ENCODE data around the gene CACNA2D3.

CACNA2D3 gene

GRCh38 chr3:55002416-55002930 is 880.1 kb downstream of the CACNA2D3 start:
- TF ChIP-seq EZH2phosphoT487 (conservative IDR thresholded peaks at IDR 0.05; ENCODE audit: low read length) (no peak), CTCF (IDR thresholded peaks at IDR 0.05; ENCODE audit: insufficient read depth, low read length, poor library complexity, severe bottlenecking) (no peak)
- no peaks in the 10 kb centered on the region for H3K9me3 ChIP-seq (ENCODE audit: insufficient read depth, low read length)
- H3K9ac ChIP-seq (ENCODE audit: low read length): no peak overlapping the region
- no peaks in the 10 kb centered on the region for H3K9me2 ChIP-seq (replicated peaks; ENCODE audit: insufficient read depth, low read length)
- H3K79me2 ChIP-seq (ENCODE audit: insufficient read depth, low read length): no peaks in the 10 kb centered on the region
- no peak overlapping the region for H3K4me3 ChIP-seq (ENCODE audit: insufficient read depth, low read length, poor library complexity, severe bottlenecking)
- no peaks in the 10 kb centered on the region for H3K27me3 ChIP-seq (ENCODE audit: low read length)
- no peaks in the 10 kb centered on the region for H4K20me1 ChIP-seq (ENCODE audit: low read depth, low read length)
- H3F3A ChIP-seq (ENCODE audit: insufficient read depth): no peaks in the 10 kb centered on the region
- no peak overlapping the region for H2AFZ ChIP-seq (ENCODE audit: low read depth, low read length, severe bottlenecking)
- H3K27ac ChIP-seq (ENCODE audit: low read depth, low read length): no peak overlapping the region
- H3K4me2 ChIP-seq (ENCODE audit: low read depth, low read length, poor library complexity, severe bottlenecking): no peak overlapping the region
- H3K36me3 ChIP-seq (ENCODE audit: low read length): no peaks in the 10 kb centered on the region

- Histone ChIP-seq H3K9me3 (ENCODE audit: insufficient read depth, low read length) (no peaks in the 10 kb centered on the region), H3K36me3 (ENCODE audit: low read length) (no peaks in the 10 kb centered on the region), H3K79me2 (ENCODE audit: insufficient read depth, low read length) (no peaks in the 10 kb centered on the region), H4K20me1 (ENCODE audit: low read depth, low read length) (no peaks in the 10 kb centered on the region), H3F3A (ENCODE audit: insufficient read depth) (no peaks in the 10 kb centered on the region), H3K9me2 (replicated peaks; ENCODE audit: insufficient read depth, low read length) (no peaks in the 10 kb centered on the region), H3K4me2 (ENCODE audit: low read depth, low read length, poor library complexity, severe bottlenecking) (no peak overlapping the region), H3K27ac (ENCODE audit: low read depth, low read length) (no peak overlapping the region), H3K27me3 (ENCODE audit: low read length) (no peaks in the 10 kb centered on the region), H3K4me3 (ENCODE audit: insufficient read depth, low read length, poor library complexity, severe bottlenecking) (no peak overlapping the region), H3K9ac (ENCODE audit: low read length) (no peak overlapping the region), H2AFZ (ENCODE audit: low read depth, low read length, severe bottlenecking) (no peak overlapping the region)
- TF ChIP-seq CTCF (IDR thresholded peaks at IDR 0.05; ENCODE audit: insufficient read depth, low read length, poor library complexity, severe bottlenecking) (no peak), EZH2phosphoT487 (conservative IDR thresholded peaks at IDR 0.05; ENCODE audit: low read length) (no peak)
Measured at GRCh38 chr3:55006244-55006676, 883.9 kb downstream of the CACNA2D3 start.

- Histone ChIP-seq H3K9ac (ENCODE audit: low read length) (no peak overlapping the region), H3K9me3 (ENCODE audit: insufficient read depth, low read length) (no peaks in the 10 kb centered on the region), H4K20me1 (ENCODE audit: low read depth, low read length) (no peaks in the 10 kb centered on the region), H3K36me3 (ENCODE audit: low read length) (no peaks in the 10 kb centered on the region), H3K4me2 (ENCODE audit: low read depth, low read length, poor library complexity, severe bottlenecking) (no peak overlapping the region), H3K4me3 (ENCODE audit: insufficient read depth, low read length, poor library complexity, severe bottlenecking) (no peak overlapping the region), H2AFZ (ENCODE audit: low read depth, low read length, severe bottlenecking) (no peak overlapping the region), H3K79me2 (ENCODE audit: insufficient read depth, low read length) (no peaks in the 10 kb centered on the region), H3F3A (ENCODE audit: insufficient read depth) (no peaks in the 10 kb centered on the region), H3K27me3 (ENCODE audit: low read length) (no peaks in the 10 kb centered on the region), H3K9me2 (replicated peaks; ENCODE audit: insufficient read depth, low read length) (no peaks in the 10 kb centered on the region), H3K27ac (ENCODE audit: low read depth, low read length) (no peak overlapping the region)
- TF ChIP-seq CTCF (IDR thresholded peaks at IDR 0.05; ENCODE audit: insufficient read depth, low read length, poor library complexity, severe bottlenecking) (no peak), EZH2phosphoT487 (conservative IDR thresholded peaks at IDR 0.05; ENCODE audit: low read length) (no peak)
Measured at GRCh38 chr3:55007971-55008370, 885.6 kb downstream of the CACNA2D3 start.

All from SU-DHL-6 (cell line).